GM12878 (cell line): ENCODE results near the gene AGAP3. TPM values are rescaled to one million over a fixed set of nuclear protein-coding genes. Genes with fewer than 3 reads are reported as not detected.

Experiments used
- ASH2L ChIP-seq: fragments of 300-600, 200-600 bp; sonication (generic); IDR thresholded peaks from 2 replicates; pipeline ENCODE4 v1.6.1; 2017; ENCODE audit warnings: low read depth, mild to moderate bottlenecking, borderline replicate concordance
- BCL11A ChIP-seq: IDR thresholded peaks from 2 replicates; pipeline ENCODE4 v1.6.1; 2011; ENCODE audit warnings: low read depth, low read length
- DPF2 ChIP-seq: fragments of 450-650 bp; IDR thresholded peaks from 2 replicates; pipeline ENCODE4 v1.6.1; 2017; ENCODE audit warnings: mild to moderate bottlenecking
- EGR1 ChIP-seq, 2 experiments: IDR thresholded peaks; 1 replicate in 1 of 2; 2 replicates in 1 of 2; pipeline ENCODE4 v1.6.1; 2011 to 2012; ENCODE audit warnings: low read depth in 2 of 2, low read length in 2 of 2, borderline replicate concordance in 1 of 2, mild to moderate bottlenecking in 1 of 2, moderate library complexity in 1 of 2
- EZH2 ChIP-seq: IDR thresholded peaks from 2 replicates; pipeline ENCODE4 v1.6.1; 2012; ENCODE audit warnings: low read depth, mild to moderate bottlenecking, control low read depth, inconsistent platforms, low read length, borderline replicate concordance; ENCODE audit not compliant: control insufficient read depth
- HDGF ChIP-seq: fragments of 450-650 bp; IDR thresholded peaks from 2 replicates; pipeline ENCODE4 v1.6.1; 2016; ENCODE audit warnings: antibody characterized with exemption
- KLF5 ChIP-seq: fragments of 450-650 bp; IDR thresholded peaks from 2 replicates; pipeline ENCODE4 v1.6.1; 2014; ENCODE audit warnings: mild to moderate bottlenecking; ENCODE audit not compliant: partially characterized antibody
- MXI1 ChIP-seq: fragments of 150-350 bp; IDR thresholded peaks from 2 replicates; pipeline ENCODE4 v1.6.1; 2011; ENCODE audit warnings: low read depth, mild to moderate bottlenecking, inconsistent platforms, low read length, improper control_type of control experiment
- NR2C2 ChIP-seq: IDR thresholded peaks from 2 replicates; pipeline ENCODE4 v1.6.1; 2011; ENCODE audit warnings: borderline replicate concordance, low read depth; ENCODE audit not compliant: control insufficient read depth, insufficient read length
- PAX5 ChIP-seq: IDR thresholded peaks from 2 replicates; pipeline ENCODE4 v1.6.1; 2011; ENCODE audit warnings: low read depth, low read length, borderline replicate concordance
- PAX8 ChIP-seq: fragments of 450-650 bp; IDR thresholded peaks from 2 replicates; pipeline ENCODE4 v1.6.1; 2017; ENCODE audit warnings: mild to moderate bottlenecking, moderate library complexity
- SIN3A ChIP-seq: IDR thresholded peaks from 2 replicates; pipeline ENCODE4 v1.6.1; 2012; ENCODE audit warnings: low read depth, low read length, improper control_type of control experiment
- TCF3 ChIP-seq: IDR thresholded peaks from 2 replicates; pipeline ENCODE4 v1.6.1; 2012; ENCODE audit warnings: low read depth, mild to moderate bottlenecking, low read length, borderline replicate concordance; ENCODE audit not compliant: insufficient read depth
- ZNF24 ChIP-seq: fragments of 450-650 bp; IDR thresholded peaks from 2 replicates; pipeline ENCODE4 v1.6.1; 2017; ENCODE audit warnings: antibody characterized with exemption, mild to moderate bottlenecking
- polyA plus RNA-seq, 11 experiments: library from polyadenylated mRNA; depleted of rRNA in 4 of 11; unstranded in 6 of 11; stranded (reverse) in 5 of 11; fragments of >200 nt; fragmentation: Nextera tagmentation in 4 of 11; fragmentation: Illumina TruSeq in 1 of 11; extraction: Ambion mirVana in 4 of 11; extraction: Trizol in 1 of 11; gene quantifications; 1 replicate in 1 of 11; 2 replicates in 10 of 11; pipeline versions ENCODE4 v1.2.1 to v1.2.3, GENCODE V29; 2011 to 2016; ENCODE audit warnings: inconsistent platforms in 2 of 11, missing spikeins in 2 of 11, low read depth in 1 of 11
- total RNA-seq, 4 experiments: library from RNA; depleted of rRNA in 3 of 4; stranded (reverse); fragments of >200 nt in 3 of 4; fragmentation: Illumina TruSeq in 1 of 4; extraction: Trizol in 1 of 4; gene quantifications; 2 replicates each; pipeline versions ENCODE4 v1.2.1 to v1.2.3, GENCODE V29; 2013 to 2021
- TF ChIP-seq, protein P1 (sequence below): fragments of 450-650 bp; formaldehyde crosslinking; IDR thresholded peaks from 2 replicates; pipeline ENCODE4 v1.5.0; 2022; ENCODE audit warnings: mild to moderate bottlenecking, missing genetic modification characterization
- TF ChIP-seq, protein P2 (sequence below): IDR thresholded peaks from 2 replicates; pipeline ENCODE4 v1.6.1; 2011; ENCODE audit warnings: borderline replicate concordance, low read depth, mild to moderate bottlenecking, moderate library complexity, mixed read lengths, low read length; ENCODE audit not compliant: insufficient read depth; ENCODE audit errors: extremely low read length
- TF ChIP-seq, protein P3 (sequence below): fragments of 450-650 bp; IDR thresholded peaks from 2 replicates; pipeline ENCODE4 v1.6.1; 2017; ENCODE audit warnings: low read depth, mild to moderate bottlenecking, moderate library complexity
- TF ChIP-seq, protein P4 (sequence below): IDR thresholded peaks from 2 replicates; pipeline ENCODE4 v1.6.1; 2012; ENCODE audit warnings: mild to moderate bottlenecking, low read depth, low read length

AGAP3 gene
- total and polyA plus RNA-seq, 10 of the 15 experiments (the other 5 are each of a cell fraction or from before 2014, with no cell fraction given) = 1.8 to 68.1 (median 15.7) TPM

DNA sequence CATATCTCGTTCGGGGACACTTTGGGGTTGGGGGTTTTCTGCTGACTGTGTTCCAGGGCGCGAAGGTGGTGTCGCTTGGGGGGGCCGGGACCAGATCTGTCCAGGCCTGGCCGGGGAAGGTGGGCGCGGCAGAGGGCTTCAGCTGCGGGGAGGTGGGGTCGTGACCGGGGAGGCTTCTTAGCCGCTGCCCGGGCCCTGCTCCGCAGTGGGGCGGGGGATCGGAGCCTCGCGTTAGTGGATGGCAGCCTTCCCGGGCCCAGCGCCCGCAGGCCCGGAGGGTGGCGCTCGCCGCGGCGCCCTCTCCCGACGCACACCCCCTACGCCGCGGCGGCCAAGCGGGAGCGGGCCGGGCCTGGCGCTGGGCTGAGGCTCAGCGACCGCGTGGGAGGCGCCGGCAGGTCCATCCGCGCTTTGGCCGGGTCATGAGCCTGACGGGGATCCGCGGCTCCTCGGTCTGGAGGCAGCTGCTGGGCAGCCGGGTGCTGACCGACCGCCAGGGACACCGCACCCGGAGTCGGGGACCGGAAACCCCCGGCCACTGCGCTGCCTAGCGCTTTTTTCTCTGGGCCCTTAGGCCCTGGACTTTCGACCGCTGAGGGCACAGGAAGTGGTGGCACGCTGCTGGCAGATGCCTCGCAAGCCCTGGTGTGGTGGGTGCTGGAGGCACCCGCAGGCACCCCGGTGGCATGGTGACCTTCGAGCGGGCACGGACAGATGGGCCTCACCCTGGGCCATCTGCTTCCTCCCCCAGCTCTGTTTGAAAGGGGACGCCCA is 1.2 kb downstream of the AGAP3 start (continued):
- TF ChIP-seq PAX8 (no peak), PAX5 (peak; percentile 28; the same call in 1 of the 2 replicates), DPF2 (peak; percentile 87; the same call in 1 of the 2 replicates), SIN3A (peak; percentile 53), HDGF (no peak), TCF3 (no peak), KLF5 (no peak), EGR1 (IDR thresholded peaks at IDR 0.05; ENCODE audit: borderline replicate concordance in 1 of 2, low read depth in 2 of 2, low read length in 2 of 2) (peak in 1 of 2 experiments; percentile 47; a peak in 1 of 3 replicates), ZNF24 (peak; percentile 33; the same call in 1 of the 2 replicates), NR2C2 (no peak), EZH2 (no peak), MXI1 (no peak; the same call in 1 of the 2 replicates), BCL11A (no peak), ASH2L (no peak)
- TF ChIP-seq, protein P1, sequence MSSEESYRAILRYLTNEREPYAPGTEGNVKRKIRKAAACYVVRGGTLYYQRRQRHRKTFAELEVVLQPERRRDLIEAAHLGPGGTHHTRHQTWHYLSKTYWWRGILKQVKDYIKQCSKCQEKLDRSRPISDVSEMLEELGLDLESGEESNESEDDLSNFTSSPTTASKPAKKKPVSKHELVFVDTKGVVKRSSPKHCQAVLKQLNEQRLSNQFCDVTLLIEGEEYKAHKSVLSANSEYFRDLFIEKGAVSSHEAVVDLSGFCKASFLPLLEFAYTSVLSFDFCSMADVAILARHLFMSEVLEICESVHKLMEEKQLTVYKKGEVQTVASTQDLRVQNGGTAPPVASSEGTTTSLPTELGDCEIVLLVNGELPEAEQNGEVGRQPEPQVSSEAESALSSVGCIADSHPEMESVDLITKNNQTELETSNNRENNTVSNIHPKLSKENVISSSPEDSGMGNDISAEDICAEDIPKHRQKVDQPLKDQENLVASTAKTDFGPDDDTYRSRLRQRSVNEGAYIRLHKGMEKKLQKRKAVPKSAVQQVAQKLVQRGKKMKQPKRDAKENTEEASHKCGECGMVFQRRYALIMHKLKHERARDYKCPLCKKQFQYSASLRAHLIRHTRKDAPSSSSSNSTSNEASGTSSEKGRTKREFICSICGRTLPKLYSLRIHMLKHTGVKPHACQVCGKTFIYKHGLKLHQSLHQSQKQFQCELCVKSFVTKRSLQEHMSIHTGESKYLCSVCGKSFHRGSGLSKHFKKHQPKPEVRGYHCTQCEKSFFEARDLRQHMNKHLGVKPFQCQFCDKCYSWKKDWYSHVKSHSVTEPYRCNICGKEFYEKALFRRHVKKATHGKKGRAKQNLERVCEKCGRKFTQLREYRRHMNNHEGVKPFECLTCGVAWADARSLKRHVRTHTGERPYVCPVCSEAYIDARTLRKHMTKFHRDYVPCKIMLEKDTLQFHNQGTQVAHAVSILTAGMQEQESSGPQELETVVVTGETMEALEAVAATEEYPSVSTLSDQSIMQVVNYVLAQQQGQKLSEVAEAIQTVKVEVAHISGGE (CRISPR knock-in tag) = no peak
- TF ChIP-seq, protein P2, sequence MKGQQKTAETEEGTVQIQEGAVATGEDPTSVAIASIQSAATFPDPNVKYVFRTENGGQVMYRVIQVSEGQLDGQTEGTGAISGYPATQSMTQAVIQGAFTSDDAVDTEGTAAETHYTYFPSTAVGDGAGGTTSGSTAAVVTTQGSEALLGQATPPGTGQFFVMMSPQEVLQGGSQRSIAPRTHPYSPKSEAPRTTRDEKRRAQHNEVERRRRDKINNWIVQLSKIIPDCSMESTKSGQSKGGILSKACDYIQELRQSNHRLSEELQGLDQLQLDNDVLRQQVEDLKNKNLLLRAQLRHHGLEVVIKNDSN = no peak
- TF ChIP-seq, protein P3, sequence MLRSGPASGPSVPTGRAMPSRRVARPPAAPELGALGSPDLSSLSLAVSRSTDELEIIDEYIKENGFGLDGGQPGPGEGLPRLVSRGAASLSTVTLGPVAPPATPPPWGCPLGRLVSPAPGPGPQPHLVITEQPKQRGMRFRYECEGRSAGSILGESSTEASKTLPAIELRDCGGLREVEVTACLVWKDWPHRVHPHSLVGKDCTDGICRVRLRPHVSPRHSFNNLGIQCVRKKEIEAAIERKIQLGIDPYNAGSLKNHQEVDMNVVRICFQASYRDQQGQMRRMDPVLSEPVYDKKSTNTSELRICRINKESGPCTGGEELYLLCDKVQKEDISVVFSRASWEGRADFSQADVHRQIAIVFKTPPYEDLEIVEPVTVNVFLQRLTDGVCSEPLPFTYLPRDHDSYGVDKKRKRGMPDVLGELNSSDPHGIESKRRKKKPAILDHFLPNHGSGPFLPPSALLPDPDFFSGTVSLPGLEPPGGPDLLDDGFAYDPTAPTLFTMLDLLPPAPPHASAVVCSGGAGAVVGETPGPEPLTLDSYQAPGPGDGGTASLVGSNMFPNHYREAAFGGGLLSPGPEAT = peak; percentile 45; the same call in 1 of the 2 replicates
- TF ChIP-seq, protein P4, sequence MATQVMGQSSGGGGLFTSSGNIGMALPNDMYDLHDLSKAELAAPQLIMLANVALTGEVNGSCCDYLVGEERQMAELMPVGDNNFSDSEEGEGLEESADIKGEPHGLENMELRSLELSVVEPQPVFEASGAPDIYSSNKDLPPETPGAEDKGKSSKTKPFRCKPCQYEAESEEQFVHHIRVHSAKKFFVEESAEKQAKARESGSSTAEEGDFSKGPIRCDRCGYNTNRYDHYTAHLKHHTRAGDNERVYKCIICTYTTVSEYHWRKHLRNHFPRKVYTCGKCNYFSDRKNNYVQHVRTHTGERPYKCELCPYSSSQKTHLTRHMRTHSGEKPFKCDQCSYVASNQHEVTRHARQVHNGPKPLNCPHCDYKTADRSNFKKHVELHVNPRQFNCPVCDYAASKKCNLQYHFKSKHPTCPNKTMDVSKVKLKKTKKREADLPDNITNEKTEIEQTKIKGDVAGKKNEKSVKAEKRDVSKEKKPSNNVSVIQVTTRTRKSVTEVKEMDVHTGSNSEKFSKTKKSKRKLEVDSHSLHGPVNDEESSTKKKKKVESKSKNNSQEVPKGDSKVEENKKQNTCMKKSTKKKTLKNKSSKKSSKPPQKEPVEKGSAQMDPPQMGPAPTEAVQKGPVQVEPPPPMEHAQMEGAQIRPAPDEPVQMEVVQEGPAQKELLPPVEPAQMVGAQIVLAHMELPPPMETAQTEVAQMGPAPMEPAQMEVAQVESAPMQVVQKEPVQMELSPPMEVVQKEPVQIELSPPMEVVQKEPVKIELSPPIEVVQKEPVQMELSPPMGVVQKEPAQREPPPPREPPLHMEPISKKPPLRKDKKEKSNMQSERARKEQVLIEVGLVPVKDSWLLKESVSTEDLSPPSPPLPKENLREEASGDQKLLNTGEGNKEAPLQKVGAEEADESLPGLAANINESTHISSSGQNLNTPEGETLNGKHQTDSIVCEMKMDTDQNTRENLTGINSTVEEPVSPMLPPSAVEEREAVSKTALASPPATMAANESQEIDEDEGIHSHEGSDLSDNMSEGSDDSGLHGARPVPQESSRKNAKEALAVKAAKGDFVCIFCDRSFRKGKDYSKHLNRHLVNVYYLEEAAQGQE = no peak
